HG02763 (cell line): ENCODE results near the gene DAPL1.
"Not testable (repeated sequence)": the region's sequence is repeated elsewhere in the genome, so short reads cannot be mapped to it uniquely, and the experiment has no call there.

Experiments
- ATAC-seq: cut with Tn5 transposase; IDR thresholded peaks from one replicate; pipeline ENCODE4 v1.9.1; 2021; ENCODE audit warnings: mild to moderate bottlenecking, moderate library complexity; ENCODE audit not compliant: unreplicated experiment

The DAPL1 gene

GRCh38 chr2:158817588-158817987 is 22.5 kb downstream of the DAPL1 start:
- ATAC-seq: no peak

- no peak for ATAC-seq
Measured at GRCh38 chr2:158818511-158818910, 23.4 kb downstream of the DAPL1 start.

GRCh38 chr2:158822193-158822592 is 27.1 kb downstream of the DAPL1 start:
- ATAC-seq: no peak

GRCh38 chr2:158823486-158824237 is 28.5 kb downstream of the DAPL1 start:
- ATAC-seq: no peak

DNA sequence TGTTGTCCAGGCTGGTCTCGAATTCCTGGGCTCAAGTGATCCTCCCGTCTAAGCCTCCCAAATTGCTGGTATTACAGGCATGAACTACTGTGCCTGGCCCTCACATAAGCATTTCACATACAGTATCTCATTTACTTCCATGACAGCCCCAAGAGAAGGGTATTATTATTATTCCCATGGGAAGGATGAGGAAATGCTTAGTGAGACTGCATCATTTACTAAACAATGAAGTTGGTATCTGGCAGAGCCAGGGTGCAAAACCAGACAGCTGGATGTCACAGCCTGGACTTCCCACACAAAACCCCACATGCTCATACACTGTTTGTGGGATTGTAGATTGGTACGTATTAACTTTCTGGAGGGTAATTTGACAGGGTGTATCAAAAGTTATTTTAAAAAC is 29.9 kb downstream of the DAPL1 start:
- ATAC-seq: no peak

GRCh38 chr2:158826965-158827364 is 31.8 kb downstream of the DAPL1 start:
- ATAC-seq: no peak

DNA sequence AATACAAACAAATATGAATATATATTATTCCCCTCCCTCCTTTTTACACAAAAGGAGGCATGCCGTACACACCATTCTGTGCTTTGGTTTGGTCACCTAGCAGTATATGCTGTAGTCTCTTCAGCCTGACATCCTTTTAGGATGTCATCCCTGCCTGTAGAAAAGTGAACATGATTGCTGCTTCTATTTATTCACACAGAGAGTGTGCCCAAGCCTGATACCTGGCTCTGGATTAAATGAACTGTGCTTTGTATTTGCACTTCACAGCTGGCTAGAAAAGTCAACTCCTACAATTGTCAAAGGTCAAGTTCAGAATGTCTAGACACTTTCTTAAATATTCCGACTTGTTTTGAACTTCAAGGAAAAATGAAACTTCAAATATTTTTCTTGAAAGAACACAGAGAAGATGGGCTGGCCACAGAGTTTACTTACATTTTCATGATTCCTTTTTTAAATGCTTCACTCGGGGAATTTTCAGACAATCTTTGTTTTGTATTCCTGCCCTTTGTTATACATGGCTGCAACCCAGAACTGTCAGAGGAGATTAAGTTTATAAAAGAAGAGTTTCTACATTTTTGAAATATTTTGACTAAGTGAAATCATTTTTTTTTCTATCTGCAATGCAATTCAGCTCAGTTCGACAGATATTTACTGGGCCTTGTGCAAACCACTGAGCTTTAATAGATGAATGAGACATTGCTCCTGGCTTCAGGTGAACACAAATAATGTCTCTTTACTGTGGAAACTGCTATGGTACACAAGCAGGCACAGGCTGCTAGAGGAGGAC is 33.5 kb downstream of the DAPL1 start:
- ATAC-seq: no peak

DNA sequence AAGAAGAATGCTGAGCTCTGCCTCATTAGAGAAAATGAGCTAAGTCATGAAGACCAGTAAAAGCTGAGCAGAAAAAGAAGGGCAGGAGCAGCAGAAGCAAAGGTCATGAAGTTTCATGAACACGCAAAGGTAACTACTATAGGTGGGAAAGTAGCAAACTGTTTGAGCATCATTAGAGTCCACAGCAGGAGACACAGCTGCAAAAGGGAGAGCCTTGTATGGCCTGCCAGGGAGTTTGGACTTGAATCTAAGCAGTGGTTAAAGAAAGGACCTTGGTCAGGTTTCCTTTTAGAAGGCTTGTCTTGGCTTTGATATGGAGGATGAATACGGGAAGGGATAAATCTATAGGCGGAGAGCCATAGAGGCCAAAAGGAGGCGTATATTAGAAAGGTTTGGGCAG is 34.0 kb downstream of the DAPL1 start:
- no peak for ATAC-seq

- no peak for ATAC-seq
Measured at GRCh38 chr2:158830201-158830600, 35.1 kb downstream of the DAPL1 start.

GRCh38 chr2:158835431-158835830 is 40.3 kb downstream of the DAPL1 start:
- ATAC-seq: no peak

DNA sequence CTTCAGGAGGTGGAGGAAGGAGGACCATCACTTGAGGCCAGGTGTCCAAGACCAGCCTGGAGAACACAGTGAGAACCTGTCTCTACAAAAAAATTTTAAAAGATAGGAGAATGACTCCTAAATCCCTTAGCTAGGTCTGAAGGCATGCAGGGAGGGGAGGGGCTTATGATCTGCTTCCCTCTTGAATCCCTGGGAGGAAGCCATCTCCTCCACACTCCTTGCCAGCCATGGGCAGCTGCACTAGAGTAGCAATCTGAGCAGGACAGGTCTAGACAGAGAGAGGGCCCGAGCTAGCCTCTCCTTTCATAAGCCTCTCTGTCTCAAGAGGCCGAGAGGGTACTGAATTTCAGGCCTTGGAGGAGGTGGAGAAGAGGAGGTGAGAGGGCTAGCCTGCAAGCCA is 42.5 kb downstream of the DAPL1 start:
- no peak for ATAC-seq

DNA sequence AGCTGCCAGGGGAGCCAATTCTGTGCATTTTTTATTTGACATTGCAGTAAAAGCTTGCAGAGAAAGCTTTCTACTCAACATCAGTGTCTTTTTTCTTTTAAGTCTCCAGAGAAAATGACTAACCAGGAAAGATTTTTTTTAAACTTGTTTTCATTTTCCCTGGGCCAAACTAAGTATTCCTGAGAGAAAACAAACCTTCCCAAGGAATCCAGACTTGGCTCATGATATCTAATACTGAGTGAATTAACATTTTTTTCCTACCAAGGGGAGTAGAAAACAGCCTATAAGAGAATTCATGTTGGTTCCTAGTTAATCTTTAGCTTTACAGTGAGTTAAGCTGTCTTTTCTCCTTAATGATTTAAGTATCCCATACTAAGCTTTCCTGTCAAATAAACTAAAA is 46.7 kb downstream of the DAPL1 start:
- ATAC-seq: no peak

DNA sequence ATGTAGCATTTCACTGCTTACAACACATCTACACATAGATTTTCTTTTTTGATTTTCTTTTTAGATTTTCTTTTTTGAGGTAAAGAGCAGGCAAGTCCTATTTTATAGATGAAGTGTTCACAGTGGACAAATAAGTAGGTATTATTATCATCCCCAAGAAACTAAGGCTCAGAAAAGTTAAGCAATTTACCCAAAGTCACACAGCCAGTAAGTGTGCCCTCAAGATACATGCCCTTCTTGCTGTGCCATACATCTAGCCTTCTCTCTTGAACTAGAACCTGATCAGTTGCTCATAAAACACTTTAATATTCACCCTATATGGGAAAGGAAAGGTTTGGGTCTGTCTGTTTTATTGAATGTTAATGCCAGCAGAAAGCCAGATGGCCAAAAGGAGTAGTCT is 50.3 kb downstream of the DAPL1 start:
- no peak for ATAC-seq

DNA sequence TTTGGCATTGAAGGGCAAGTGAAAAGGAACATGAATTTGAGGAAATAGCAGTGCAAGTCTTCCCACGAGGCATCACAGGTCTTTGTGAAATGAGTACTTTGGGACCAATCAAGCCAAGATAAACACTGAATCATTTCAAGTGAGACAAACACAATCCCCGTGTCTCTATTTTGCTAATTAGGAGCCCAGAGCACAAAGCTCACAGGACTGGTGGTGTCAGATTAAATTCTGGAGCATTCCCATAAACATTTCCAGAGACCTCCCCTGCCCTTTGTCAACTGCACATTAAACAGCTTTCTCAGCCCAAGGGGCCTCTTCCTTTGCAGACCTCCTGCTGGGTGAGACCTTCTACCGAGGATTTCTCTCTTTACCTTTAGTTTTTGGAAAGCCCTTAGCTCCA is 50.7 kb downstream of the DAPL1 start:
- no peak for ATAC-seq

DNA sequence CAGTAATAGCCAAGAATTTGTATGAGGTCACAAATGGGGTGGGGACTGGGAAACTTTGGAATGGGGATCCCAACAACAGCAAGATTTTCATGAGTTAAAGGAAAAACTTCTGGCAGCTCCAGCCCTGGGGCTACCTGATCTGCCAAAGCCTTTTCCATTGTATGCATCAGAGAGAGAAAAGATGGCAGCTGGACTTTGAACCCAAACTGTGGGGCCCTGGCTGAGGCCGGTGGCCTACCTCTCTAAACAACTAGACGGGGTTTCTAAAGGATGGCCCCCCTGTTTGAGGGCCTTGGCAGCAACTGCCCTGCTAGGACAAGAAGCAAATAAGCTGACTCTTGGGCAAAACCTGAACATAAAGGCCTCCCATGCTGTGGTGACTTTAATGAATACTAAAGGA is 52.4 kb downstream of the DAPL1 start:
- ATAC-seq: not testable (repeated sequence)

DNA sequence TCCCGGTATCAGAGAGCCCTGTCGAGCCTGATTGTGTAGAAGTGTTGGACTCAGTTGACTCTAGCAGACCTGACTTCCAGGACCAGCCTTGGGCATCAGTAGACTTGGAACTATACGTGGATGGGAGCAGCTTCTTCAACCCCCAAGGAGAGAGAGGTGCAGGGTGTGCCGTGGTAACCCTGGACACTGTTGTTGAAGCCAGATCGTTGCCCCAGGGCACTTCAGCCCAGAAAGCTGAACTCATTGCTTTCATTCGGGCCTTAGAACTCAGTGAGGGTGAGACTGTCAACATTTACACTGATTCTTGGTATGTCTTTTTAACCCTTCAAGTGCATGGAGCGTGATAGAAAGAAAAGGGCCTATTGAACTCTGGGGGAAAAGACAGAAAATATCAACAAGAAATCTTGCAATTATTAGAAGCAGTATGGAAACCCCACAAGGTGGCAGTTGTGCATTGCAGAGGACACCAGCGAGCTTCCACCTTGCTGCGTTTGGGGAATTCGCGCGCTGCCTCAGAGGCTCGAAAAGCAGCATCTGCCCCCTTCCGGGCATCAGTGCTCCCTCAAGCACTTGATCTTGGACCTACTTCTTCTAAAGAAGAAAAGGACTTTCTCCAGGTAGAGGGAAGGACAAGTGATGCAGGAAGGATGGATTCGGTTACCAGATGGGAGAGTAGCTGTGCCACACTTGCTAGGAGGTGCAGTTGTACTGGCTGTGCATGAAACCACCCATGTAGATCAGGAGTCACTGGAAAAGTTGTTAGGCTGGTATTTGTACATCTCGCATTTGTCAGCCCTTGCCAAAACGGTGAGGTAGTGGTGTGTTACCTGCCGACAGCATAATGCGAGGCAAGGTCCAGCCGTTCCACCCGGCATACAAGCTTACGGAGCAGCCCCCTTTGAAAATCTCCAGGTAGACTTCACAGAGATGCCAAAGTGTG is 53.2 kb downstream of the DAPL1 start:
- not testable (repeated sequence) for ATAC-seq

DNA sequence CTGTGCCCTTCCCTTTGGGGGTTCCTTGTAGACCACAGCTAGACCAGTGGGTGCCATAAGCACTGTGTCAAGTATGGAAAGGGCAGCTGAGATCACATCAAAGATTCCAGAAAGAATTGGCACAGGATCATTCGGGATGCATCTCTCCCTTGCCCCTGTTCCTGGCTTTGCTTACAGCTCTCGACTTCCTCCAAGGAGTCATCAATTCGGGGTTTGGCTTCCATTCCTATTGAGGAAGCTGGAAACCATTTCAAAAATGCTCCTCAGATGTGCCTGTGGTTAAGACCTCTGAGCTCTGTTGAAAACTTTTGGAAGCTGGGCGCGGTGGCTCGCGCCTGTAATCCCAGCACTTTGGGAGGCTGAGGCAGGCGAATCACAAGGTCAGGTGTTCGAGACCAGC is 65.1 kb downstream of the DAPL1 start:
- ATAC-seq: not testable (repeated sequence)

- not testable (repeated sequence) for ATAC-seq
Measured at GRCh38 chr2:158861626-158862025, 66.5 kb downstream of the DAPL1 start.

- not testable (repeated sequence) for ATAC-seq
Measured at GRCh38 chr2:158865469-158865868, 70.4 kb downstream of the DAPL1 start.
